GM08714 (cell line): ENCODE data around the gene NPS.

Experiments used
- H3K4me3 ChIP-seq: fragments of 200-500 bp; sonication (Bioruptor generic); 2 replicates; pipeline ENCODE4 v1.5.1; 2014; ENCODE audit warnings: mild to moderate bottlenecking, low read length, inconsistent platforms
- ZNF274 ChIP-seq: IDR thresholded peaks from 2 replicates; pipeline ENCODE4 v1.6.1; 2012; ENCODE audit warnings: mild to moderate bottlenecking, low read depth, low read length

The NPS gene

GRCh38 chr10:127535802-127536515 lies 13.2 kb upstream of the NPS start:
- H3K4me3 ChIP-seq, result no peak overlapping the region
- no peak for TF ChIP-seq ZNF274

GRCh38 chr10:127536972-127537760 lies 11.9 kb upstream of the NPS start:
- no peak for TF ChIP-seq ZNF274

GRCh38 chr10:127537924-127538323 lies 11.2 kb upstream of the NPS start:
- TF ChIP-seq ZNF274, result no peak
- no peak overlapping the region for H3K4me3 ChIP-seq

More at GRCh38 chr10:127536972-127537760, 11.9 kb upstream of the NPS start:
- no peak overlapping the region for H3K4me3 ChIP-seq

GRCh38 chr10:127548022-127548421 lies 1.1 kb upstream of the NPS start:
- no peak for TF ChIP-seq ZNF274
- H3K4me3 ChIP-seq, result no peak overlapping the region

- no peak overlapping the region for H3K4me3 ChIP-seq
- TF ChIP-seq ZNF274, result no peak
Measured at GRCh38 chr10:127550861-127551260, 1.8 kb downstream of the NPS start.

GRCh38 chr10:127552446-127552845 lies 3.3 kb downstream of the NPS start:
- TF ChIP-seq ZNF274, result no peak
- no peak overlapping the region for H3K4me3 ChIP-seq

- TF ChIP-seq ZNF274, result no peak
- H3K4me3 ChIP-seq, result no peak overlapping the region
Measured at GRCh38 chr10:127553417-127553816, 4.3 kb downstream of the NPS start.

- no peak for TF ChIP-seq ZNF274
- no peak overlapping the region for H3K4me3 ChIP-seq
Measured at GRCh38 chr10:127556916-127557315, 7.8 kb downstream of the NPS start.

GRCh38 chr10:127561647-127562046 lies 12.5 kb downstream of the NPS start:
- H3K4me3 ChIP-seq, result no peak overlapping the region

GRCh38 chr10:127563718-127564553 lies 14.8 kb downstream of the NPS start:
- no peak overlapping the region for H3K4me3 ChIP-seq
- TF ChIP-seq ZNF274, result no peak

More at GRCh38 chr10:127561647-127562046, 12.5 kb downstream of the NPS start:
- no peak for TF ChIP-seq ZNF274

- H3K4me3 ChIP-seq, result no peak overlapping the region
- no peak for TF ChIP-seq ZNF274
Measured at GRCh38 chr10:127564644-127565043, 15.5 kb downstream of the NPS start.

- no peak for TF ChIP-seq ZNF274
- no peak overlapping the region for H3K4me3 ChIP-seq
Measured at GRCh38 chr10:127565583-127565982, 16.5 kb downstream of the NPS start.

GRCh38 chr10:127569210-127569609 lies 20.1 kb downstream of the NPS start:
- TF ChIP-seq ZNF274, result no peak
- no peak overlapping the region for H3K4me3 ChIP-seq

GRCh38 chr10:127570036-127570435 lies 20.9 kb downstream of the NPS start:
- H3K4me3 ChIP-seq, result no peak overlapping the region
- TF ChIP-seq ZNF274, result no peak

GRCh38 chr10:127571386-127571785 lies 22.3 kb downstream of the NPS start:
- no peak for TF ChIP-seq ZNF274
- no peak overlapping the region for H3K4me3 ChIP-seq
